Fibroblast of mammary gland (primary cell): ENCODE measurements around the gene WWOX.

Experiments used
- DNase-seq: peaks from one replicate; pipeline ENCODE4 v3.0.0-alpha.2; 2010; ENCODE audit warnings: low read depth
- H3K4me3 ChIP-seq: 2 replicates; pipeline ENCODE4 v1.5.1; 2011; ENCODE audit warnings: low read depth, mild to moderate bottlenecking, low read length, moderate library complexity; ENCODE audit not compliant: control insufficient read depth
- CTCF ChIP-seq: conservative IDR thresholded peaks from 2 replicates; pipeline ENCODE4 v1.5.1; 2011; ENCODE audit warnings: low read depth, low read length, inconsistent platforms; ENCODE audit not compliant: control insufficient read depth, insufficient read depth

Gene WWOX

GRCh38 chr16:78607022-78607421 is 507.6 kb downstream of the WWOX start:
- TF ChIP-seq CTCF, result no peak
- no peak for DNase-seq
- no peak overlapping the region for H3K4me3 ChIP-seq

- no peak overlapping the region for H3K4me3 ChIP-seq
- TF ChIP-seq CTCF, result no peak
- DNase-seq, result peak; percentile 31
These were observed 508.0 kb downstream of the WWOX start for GRCh38 chr16:78607465-78607864.

GRCh38 chr16:78608305-78608776 is 508.9 kb downstream of the WWOX start:
- no peak overlapping the region for H3K4me3 ChIP-seq
- no peak for DNase-seq
- TF ChIP-seq CTCF, result no peak

GRCh38 chr16:78609402-78610274 is 510.2 kb downstream of the WWOX start:
- TF ChIP-seq CTCF, result no peak
- DNase-seq, result no peak
- no peak overlapping the region for H3K4me3 ChIP-seq

GRCh38 chr16:78611318-78611717 is 511.9 kb downstream of the WWOX start:
- no peak for DNase-seq
- H3K4me3 ChIP-seq, result no peak overlapping the region
- no peak for TF ChIP-seq CTCF

GRCh38 chr16:78619811-78620210 is 520.4 kb downstream of the WWOX start:
- TF ChIP-seq CTCF, result no peak
- DNase-seq, result no peak
- H3K4me3 ChIP-seq, result no peak overlapping the region
